RWPE2 (cell line): ENCODE data around the gene ZNF808.
"Not testable (repeated sequence)": the region's sequence is repeated elsewhere in the genome, so short reads cannot be mapped to it uniquely, and the experiment has no call there.

ENCODE experiments used
- ATAC-seq: fragments of 200-7000 bp; cut with Tn5 transposase; 3 replicates; pipeline ENCODE4 v1.9.1; 2021; ENCODE audit warnings: low read depth
- DNase-seq: peaks from one replicate; pipeline ENCODE4 v3.0.0-alpha.2; 2020; ENCODE audit warnings: low spot score
- H3K27ac ChIP-seq: fragments of 450-650 bp; 2 replicates; pipeline ENCODE4 v1.5.1; 2017; ENCODE audit warnings: mild to moderate bottlenecking; ENCODE audit not compliant: poor library complexity, severe bottlenecking
- H3K27me3 ChIP-seq: fragments of 250-450 bp; sonication (Bioruptor Pico); 2 replicates; pipeline ENCODE4 v1.5.1; 2021; ENCODE audit warnings: mild to moderate bottlenecking, moderate library complexity; ENCODE audit not compliant: insufficient read depth, poor library complexity, severe bottlenecking
- H3K36me3 ChIP-seq: fragments of 250-450 bp; sonication (Bioruptor Pico); 2 replicates; pipeline ENCODE4 v1.5.1; 2020; ENCODE audit warnings: low read depth, mild to moderate bottlenecking, moderate library complexity
- H3K4me1 ChIP-seq: fragments of 250-450 bp; sonication (Bioruptor Pico); 2 replicates; pipeline ENCODE4 v1.5.1; 2021; ENCODE audit warnings: mild to moderate bottlenecking, moderate library complexity; ENCODE audit not compliant: insufficient read depth, poor library complexity, severe bottlenecking
- H3K4me3 ChIP-seq: fragments of 250-450 bp; sonication (Bioruptor Pico); 2 replicates; pipeline ENCODE4 v1.5.1; 2021; ENCODE audit warnings: mild to moderate bottlenecking, moderate library complexity; ENCODE audit not compliant: severe bottlenecking
- H3K9me3 ChIP-seq: fragments of 250-450 bp; sonication (Bioruptor Pico); 2 replicates; pipeline ENCODE4 v1.5.1; 2021; ENCODE audit warnings: mild to moderate bottlenecking, moderate library complexity; ENCODE audit not compliant: severe bottlenecking
- TF ChIP-seq, protein P1 (sequence below): fragments of 450-650 bp; IDR thresholded peaks from one replicate; pipeline ENCODE4 v1.5.1; 2017; ENCODE audit warnings: mild to moderate bottlenecking, moderate library complexity; ENCODE audit not compliant: poor library complexity, severe bottlenecking

Gene ZNF808

DNA sequence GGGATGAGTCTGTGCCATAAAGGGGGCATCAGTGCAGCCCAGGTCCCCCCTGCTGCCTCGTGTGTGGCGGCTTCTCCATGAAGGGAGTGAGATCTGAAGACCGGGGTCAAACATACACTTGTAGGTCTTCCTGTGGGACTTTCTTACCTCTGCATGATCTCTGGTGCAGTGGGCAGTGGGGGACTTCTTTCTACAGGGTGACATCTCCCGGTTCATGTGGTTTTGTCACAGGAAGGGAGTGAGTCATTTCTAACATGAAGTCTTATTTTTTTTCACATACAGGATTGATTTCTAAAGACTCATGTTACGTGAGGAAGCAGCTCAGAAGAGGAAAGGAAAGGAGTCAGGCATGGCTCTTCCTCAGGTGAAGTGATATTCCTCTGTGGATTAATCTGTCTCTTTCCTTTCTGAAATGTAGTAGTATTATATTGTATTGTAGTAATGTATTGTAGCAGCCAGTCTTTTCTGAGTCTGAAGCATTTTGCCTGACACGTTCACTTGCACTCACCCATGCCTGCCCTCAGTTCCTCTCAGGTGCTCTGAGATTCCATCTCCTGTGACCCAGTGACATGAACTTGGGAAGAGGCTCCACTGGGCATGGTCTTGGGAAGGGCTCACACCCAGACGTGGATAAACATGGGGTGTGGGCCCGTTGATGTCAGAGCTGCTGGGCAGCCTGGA is 15.7 kb downstream of the ZNF808 start:
- H3K9me3 ChIP-seq = no peaks in the 10 kb centered on the region
- TF ChIP-seq, protein P1, sequence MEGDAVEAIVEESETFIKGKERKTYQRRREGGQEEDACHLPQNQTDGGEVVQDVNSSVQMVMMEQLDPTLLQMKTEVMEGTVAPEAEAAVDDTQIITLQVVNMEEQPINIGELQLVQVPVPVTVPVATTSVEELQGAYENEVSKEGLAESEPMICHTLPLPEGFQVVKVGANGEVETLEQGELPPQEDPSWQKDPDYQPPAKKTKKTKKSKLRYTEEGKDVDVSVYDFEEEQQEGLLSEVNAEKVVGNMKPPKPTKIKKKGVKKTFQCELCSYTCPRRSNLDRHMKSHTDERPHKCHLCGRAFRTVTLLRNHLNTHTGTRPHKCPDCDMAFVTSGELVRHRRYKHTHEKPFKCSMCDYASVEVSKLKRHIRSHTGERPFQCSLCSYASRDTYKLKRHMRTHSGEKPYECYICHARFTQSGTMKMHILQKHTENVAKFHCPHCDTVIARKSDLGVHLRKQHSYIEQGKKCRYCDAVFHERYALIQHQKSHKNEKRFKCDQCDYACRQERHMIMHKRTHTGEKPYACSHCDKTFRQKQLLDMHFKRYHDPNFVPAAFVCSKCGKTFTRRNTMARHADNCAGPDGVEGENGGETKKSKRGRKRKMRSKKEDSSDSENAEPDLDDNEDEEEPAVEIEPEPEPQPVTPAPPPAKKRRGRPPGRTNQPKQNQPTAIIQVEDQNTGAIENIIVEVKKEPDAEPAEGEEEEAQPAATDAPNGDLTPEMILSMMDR = no peak
- no peak overlapping the region for H3K27ac ChIP-seq
- ATAC-seq = no peak
- peaks cover 27% of the 10 kb centered on the region for H3K36me3 ChIP-seq
- H3K4me1 ChIP-seq = no peaks in the 10 kb centered on the region
- no peak for DNase-seq
- H3K4me3 ChIP-seq = no peak overlapping the region
- no peaks in the 10 kb centered on the region for H3K27me3 ChIP-seq

DNA sequence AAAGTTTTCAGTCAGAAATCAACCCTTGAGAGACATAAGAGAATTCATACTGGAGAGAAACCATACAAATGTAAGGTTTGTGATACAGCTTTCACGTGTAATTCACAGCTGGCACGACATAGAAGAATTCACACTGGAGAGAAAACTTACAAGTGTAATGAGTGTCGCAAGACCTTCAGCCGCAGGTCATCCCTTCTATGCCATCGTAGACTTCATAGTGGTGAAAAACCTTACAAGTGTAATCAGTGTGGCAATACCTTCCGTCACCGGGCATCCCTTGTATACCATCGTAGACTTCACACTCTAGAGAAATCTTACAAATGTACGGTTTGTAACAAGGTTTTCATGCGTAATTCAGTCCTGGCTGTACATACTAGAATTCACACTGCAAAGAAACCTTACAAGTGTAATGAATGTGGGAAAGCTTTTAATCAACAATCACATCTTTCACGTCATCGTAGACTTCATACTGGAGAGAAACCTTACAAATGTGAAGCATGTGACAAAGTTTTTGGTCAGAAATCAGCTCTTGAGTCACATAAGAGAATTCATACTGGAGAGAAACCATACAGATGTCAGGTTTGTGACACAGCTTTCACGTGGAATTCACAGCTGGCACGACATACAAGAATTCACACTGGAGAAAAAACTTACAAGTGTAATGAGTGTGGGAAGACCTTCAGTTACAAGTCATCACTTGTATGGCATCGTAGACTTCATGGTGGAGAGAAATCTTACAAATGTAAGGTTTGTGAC is 26.9 kb downstream of the ZNF808 start:
- DNase-seq = no peak
- no peaks in the 10 kb centered on the region for H3K27me3 ChIP-seq
- H3K4me1 ChIP-seq = no peaks in the 10 kb centered on the region
- TF ChIP-seq, protein P1 = no peak
- H3K27ac ChIP-seq = no peak overlapping the region
- H3K4me3 ChIP-seq = no peak overlapping the region
- peaks cover 47% of the 10 kb centered on the region for H3K36me3 ChIP-seq
- H3K9me3 ChIP-seq = peaks cover 18% of the 10 kb centered on the region
- ATAC-seq = no peak

DNA sequence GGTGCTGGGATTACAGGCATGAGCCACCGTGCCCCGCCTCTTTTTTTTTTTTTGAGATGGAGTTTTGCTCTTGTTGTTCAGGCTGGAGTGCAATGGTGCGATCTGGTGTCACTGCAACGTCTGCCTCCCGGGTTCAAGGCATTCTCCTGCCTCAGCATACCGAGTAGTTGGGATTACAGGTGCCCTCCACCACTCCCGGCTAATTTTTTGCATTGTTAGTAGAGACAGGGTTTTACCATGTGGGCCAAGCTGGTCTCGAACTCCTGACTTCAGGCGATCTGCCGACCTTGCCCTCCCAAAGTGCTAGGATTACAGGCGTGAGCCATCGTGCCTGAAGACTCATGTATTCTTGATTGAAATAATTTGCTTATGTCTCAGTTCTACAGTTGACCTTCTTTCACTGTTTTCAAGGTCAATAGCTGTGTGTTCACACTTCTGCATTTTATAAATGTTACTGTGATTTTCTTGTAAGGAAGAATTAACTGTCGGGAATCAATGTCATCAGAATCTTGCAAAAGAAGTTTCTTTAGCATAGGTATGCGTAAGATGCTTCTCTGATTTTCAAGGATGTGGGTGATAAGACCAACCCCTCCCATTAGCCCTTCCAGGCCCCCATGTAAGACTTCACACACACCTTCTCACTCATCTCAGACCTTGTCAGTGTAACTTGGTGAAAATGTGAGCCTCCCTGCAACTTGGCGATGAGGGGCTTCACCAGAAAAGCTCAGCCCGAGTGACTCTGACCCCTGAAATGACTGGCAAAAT is 29.9 kb downstream of the ZNF808 start:
- Histone ChIP-seq H3K4me1 (no peaks in the 10 kb centered on the region), H3K9me3 (peaks cover 21% of the 10 kb centered on the region), H3K27ac (no peak overlapping the region), H3K27me3 (no peaks in the 10 kb centered on the region), H3K4me3 (no peak overlapping the region), H3K36me3 (peaks cover 45% of the 10 kb centered on the region)
- ATAC-seq (no peak), DNase-seq (no peak)
- TF ChIP-seq, protein P1 = no peak

DNA sequence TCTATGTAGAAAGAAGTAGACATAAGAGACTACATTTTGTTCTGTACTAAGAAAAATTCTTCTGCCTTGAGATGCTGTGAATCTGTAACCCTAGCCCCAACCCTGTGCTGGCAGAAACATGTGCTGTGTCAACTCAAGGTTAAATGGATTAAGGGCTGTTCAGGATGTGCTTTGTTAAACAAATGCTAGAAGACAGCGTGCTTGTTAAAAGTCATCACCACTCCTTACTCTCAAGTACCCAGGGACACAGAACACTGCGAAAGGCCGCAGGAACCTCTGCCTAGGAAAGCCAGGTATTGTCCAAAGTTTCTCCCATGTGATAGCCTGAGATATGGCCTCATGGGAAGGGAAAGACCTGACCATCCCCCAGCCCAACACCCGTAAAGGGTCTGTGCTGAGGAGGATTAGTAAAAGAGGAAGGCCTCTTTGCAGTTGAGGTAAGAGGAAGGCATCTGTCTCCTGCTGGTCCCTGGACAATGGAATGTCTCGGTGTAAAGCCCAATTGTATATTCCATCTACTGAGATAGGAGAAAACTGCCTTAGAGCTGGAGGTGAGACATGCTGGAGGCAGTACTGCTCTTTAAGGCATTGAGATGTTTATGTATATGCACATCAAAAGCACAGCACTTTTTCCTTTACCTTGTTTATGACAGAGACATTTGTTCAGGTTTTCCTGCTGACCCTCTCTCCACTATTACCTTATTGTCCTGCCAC is 31.4 kb downstream of the ZNF808 start:
- Histone ChIP-seq H3K9me3 (peaks cover 19% of the 10 kb centered on the region), H3K36me3 (peaks cover 39% of the 10 kb centered on the region)
- not testable (repeated sequence) for ATAC-seq, H3K27ac ChIP-seq, H3K4me3 ChIP-seq, H3K4me1 ChIP-seq, H3K27me3 ChIP-seq, DNase-seq

DNA sequence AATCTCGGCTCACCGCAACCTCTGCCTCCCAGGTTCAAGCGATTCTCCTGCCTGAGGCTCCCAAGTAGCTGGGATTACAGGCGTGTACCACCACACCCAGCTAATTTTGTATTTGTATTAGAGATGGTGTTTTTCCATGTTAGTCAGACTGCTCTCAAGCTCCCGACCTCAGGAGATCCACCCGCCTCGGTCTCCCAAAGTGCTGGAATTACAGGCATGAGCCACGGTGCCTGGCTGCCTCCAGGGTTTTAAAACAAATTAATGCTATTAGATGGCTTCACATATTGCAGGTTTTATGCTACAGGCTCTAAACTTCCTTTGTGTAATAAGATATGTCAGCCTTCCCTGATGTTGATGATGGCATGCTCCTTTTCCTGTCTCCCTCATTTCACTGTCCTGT is 34.1 kb downstream of the ZNF808 start:
- H3K4me1 ChIP-seq, ATAC-seq, H3K27ac ChIP-seq, H3K4me3 ChIP-seq, DNase-seq, H3K9me3 ChIP-seq, H3K27me3 ChIP-seq: not testable (repeated sequence)
- peaks cover 25% of the 10 kb centered on the region for H3K36me3 ChIP-seq
